ENCODE results near the gene ASB1.

DNA sequence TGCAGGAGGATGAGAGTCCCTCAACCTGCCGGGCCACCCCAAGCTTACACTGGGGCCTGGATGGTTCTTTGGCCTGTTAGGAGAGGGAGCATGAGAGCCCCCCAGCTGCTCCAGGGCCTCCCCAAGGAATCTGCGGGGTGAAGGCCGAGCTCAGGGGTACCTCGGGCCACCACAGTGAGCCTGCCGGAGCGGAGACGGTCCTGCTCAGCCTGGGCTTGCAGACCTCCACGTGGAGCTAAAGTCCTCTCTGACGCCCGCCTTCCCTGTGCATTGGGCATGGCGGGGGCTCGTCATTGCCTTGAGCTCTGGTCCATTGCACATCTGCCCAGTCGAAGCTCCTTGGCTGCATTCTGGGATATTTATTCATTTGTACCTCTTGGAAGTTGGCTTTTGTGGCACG is 62.7 kb downstream of the ASB1 start:
- TF ChIP-seq POLR2A (IDR thresholded peaks at IDR 0.05): no peak
- TF ChIP-seq, protein P1, sequence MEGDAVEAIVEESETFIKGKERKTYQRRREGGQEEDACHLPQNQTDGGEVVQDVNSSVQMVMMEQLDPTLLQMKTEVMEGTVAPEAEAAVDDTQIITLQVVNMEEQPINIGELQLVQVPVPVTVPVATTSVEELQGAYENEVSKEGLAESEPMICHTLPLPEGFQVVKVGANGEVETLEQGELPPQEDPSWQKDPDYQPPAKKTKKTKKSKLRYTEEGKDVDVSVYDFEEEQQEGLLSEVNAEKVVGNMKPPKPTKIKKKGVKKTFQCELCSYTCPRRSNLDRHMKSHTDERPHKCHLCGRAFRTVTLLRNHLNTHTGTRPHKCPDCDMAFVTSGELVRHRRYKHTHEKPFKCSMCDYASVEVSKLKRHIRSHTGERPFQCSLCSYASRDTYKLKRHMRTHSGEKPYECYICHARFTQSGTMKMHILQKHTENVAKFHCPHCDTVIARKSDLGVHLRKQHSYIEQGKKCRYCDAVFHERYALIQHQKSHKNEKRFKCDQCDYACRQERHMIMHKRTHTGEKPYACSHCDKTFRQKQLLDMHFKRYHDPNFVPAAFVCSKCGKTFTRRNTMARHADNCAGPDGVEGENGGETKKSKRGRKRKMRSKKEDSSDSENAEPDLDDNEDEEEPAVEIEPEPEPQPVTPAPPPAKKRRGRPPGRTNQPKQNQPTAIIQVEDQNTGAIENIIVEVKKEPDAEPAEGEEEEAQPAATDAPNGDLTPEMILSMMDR (IDR thresholded peaks at IDR 0.05): no peak
- TF ChIP-seq POLR2AphosphoS5 (IDR thresholded peaks at IDR 0.05): no peak
